MV-4-11 (cell line): Measurements from ENCODE around the gene GPATCH8.

Experiments
- DNase-seq: peaks from one replicate; lab custom pipeline; 2025; lab: John Stamatoyannopoulos, UW

Gene GPATCH8

DNA sequence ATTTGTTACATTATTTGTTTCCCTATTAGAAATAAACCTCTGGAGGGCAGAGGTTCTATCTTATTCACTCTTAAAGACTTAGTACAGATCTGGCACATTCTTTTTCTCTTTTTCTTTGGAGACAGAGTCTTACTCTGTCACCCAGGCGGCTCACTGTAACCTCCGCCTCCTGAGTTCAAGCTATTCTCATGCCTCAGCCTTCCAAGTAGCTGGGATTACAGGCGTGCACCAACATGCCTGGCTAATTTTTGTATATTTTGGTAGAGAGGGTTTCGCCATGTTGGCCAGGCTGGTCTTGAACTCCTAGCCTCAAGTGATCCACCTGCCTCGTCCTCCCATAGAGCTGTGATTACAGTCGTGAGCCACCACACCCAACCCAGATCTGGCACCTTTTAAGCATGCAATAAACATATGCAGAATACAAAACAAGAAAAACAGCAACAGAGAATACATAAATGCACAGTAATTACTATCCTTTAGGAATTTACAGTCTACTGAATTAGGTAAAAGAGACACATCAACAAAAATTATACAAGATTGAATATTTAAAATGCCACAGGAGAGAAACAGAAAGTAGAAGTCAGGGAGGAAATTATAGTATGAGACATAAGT is 52.1 kb downstream of the GPATCH8 start:
- DNase-seq = no peak

DNA sequence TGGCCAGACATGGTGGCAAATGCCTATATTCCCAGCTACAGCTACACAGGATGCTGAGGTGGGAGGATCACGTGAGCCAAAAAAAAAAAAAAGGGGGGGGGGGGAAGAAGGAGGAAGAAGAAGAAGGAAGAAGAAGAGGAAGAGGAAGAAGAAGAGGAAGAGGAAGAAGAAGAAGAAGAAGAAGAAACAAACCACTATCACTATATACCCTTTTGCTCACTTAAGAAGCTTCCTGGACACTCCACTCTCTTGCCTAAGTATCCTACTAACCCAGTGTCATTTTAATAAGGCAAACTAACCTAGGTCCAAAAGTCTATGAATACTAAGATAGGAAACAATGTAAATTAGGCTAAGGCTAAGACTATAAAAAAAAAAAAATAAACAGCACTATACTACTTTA is 54.8 kb downstream of the GPATCH8 start:
- DNase-seq = peak; percentile 4

DNA sequence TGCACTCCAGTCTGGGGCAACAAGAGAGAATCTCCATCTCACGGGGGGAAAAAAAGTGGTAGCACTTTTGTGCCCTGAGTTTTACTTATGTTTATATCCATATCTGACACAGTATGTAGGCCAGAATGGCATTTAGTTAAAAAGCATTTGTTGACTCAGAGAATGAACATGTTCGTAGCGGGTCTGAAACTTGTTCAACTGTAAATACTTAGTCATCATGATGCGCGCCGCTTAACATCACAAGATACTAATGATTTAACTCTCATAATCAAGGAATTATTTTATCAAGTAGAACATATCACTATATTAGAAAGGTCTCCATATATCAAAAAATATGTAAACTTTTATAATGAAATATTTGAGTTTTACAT is 58.5 kb downstream of the GPATCH8 start:
- DNase-seq = no peak

- DNase-seq = no peak
Observed at GRCh38 chr17:44442806-44443205, 60.4 kb downstream of the GPATCH8 start.

DNA sequence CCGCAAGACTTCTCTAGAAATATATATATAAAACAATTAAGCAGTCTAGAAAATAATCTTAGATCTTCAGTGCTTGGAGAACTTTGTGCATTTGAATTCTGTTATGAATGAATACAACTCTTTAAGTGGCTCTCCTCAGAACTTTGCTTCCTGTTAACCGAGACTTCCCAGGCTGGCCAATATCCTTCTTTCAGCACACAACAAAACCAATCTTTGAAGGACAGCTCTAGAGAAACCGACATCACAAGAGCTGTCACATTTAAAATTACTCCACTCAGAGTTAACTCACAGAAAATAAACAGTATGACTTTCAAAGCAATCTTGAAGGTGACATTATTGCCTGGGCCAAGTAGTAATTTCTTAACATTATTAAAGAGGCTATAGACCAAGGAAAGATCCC is 64.0 kb downstream of the GPATCH8 start:
- no peak for DNase-seq

DNA sequence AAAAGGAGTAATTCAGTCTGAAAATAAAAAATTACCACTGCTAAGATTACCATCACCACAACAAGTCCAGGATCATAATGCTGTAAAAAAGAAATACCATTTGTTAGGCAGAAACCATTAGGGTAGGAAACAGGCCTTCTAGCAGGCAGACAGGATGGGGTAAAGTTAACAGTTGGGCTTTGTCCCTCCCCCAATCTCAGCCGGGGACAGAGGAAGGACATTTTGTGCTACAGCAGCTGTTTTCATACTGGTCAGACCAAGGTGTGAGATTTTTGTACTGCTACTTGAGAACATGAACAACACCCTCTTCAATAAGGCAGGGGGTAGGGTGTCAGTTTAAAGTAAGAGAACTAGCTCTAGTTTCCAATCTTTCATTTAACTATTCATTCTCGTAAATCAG is 64.6 kb downstream of the GPATCH8 start:
- DNase-seq = no peak

DNA sequence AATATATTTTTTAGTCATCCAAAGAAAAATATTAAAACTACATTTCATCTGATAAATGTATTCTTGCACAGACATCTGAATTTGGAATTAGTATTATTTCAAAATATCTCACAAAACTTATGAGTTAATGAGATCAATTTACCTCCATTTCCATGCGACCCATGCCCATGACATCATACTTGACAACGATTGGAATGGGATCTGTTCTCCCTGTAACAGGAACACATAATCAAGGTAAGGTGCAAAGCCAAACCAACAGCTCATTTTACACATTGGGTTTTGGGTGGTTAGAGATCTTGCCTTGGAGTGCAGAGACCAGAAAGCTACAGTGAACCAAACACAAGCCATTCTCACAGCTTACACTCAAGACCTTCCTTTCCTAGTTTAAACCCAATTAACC is 66.9 kb downstream of the GPATCH8 start:
- no peak for DNase-seq

DNA sequence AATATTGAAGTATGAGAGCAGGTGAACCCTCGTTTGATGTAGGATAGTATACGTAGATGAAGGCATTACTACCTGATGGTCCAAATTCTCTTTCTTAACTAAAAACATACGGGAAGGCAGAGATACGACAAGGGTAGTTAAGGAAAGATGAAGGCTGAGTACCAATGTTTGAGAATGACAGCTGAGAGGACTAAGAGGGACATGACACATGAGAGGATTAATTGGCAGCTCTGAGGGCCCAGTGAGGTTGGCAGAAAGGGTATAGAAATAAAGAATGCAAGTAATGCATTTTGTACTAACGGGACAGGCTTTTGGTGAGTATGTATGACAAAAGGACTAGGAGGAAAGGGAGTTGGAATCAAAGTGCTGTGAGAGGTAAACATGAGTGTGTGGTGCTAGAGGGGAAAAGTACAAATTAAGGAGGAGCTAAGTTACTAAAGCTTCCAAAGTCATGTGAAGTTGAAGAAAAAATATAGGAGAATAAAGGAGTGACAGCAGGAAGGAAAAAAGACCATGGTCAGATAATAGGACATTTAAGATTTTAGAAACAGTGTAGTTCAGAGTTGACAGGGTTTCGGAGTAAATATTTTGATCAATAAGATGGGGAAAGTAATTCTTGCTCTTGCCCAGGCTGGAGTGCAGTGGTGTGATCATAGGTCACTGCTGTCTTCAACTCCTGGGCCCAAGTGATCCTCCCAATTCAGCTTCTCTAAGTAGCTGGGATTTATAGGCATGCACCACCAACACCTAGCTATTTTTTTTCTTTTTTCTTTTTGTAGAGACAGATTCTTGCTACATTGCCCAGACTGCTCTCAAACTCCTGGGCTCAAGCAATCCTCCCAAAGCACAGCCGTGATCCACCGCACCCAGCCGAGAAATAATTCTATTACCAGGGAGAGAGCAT is 70.7 kb downstream of the GPATCH8 start:
- DNase-seq = no peak

- DNase-seq = no peak
Observed at GRCh38 chr17:44424828-44425461, 78.3 kb downstream of the GPATCH8 start.

- peak; percentile 12 for DNase-seq
Observed at GRCh38 chr17:44417553-44417952, 85.7 kb downstream of the GPATCH8 start.

- DNase-seq = no peak
Observed at GRCh38 chr17:44416558-44417289, 86.5 kb downstream of the GPATCH8 start.

DNA sequence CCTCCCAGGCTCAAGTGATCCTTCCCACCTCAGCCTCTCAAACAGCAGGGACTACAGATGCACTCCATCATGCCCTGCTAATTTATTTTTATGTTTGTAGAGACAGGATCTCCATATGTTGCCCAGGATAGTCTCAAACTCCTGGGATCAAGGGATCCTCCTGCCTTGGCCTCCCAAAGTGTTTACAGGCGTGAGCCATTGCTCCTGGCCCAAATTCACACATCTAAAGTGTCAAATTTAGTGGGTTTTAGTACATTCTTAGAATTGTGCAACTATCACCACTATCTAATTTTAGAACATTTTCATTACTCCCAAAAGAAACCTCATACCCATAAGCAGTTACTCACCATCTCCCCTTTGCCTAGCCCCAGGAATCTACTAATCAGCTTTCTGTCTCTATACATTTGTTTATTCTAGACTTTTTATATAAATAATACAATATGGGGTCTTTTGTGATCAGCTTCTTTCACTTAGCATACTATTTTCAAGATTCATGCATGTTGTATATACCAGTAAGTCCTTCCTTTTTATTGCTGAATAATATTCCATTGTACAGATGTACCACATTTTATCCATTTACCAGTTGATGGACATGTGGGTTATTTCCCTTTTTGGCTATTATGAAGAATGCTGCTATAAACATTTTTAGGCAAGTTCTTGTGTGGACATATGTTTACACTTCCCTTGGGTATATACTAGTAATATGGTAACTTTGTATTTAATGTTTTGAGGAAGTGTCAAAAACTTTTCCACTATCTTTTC is 88.6 kb downstream of the GPATCH8 start:
- DNase-seq = peak; percentile 32

GRCh38 chr17:44409309-44410028 is 93.7 kb downstream of the GPATCH8 start:
- no peak for DNase-seq

DNA sequence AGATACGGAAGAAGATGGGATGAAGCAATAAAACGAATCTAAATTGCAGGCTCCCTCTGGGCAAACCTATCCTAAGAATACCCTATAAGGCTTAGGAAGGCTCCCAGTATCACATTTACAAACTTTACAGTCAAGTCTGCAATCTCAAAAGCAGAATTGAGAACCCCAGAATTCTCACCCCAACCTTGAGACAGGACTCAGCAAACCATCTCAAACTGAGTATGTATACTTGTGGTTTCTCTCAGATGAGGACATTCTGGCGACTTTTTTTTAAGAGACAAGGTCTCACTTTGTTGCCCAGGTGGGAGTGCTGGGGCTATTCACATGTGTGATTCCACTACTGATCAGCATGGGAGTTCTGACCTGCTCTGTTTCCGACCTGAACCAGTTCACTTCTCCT is 94.4 kb downstream of the GPATCH8 start:
- no peak for DNase-seq

- no peak for DNase-seq
Observed at GRCh38 chr17:44402564-44403172, 100.5 kb downstream of the GPATCH8 start.

DNA sequence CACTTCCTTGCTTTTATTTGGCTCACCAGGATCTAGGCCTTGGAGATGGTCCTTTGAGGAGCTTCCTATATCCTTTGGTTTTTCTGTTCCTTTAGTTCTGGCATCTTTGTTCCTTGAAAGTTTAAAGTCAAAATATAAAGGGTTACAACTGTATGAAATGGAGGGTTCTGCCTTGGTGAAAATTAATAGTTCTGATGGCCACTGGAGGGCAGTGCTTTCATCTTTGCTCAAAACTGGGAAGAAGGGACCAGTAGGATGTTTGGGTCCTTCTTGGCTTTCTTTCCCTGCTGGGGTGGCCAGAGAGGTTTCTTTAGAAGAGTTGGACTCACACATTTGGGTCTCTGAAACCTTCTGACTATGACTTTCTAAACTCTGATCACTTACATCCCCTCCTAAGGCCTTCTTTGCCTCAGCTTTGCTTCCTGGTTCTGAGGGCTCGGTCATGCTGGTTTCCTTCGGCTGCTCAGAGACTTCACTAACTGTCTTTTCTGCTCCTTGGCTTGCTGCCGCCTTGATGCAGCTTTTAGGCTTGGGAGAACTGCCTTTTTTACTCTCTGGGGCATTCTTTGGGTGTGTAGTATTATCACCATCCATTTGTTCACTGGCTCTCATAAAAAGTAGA is 102.9 kb downstream of the GPATCH8 start:
- peak; percentile 25 for DNase-seq

DNA sequence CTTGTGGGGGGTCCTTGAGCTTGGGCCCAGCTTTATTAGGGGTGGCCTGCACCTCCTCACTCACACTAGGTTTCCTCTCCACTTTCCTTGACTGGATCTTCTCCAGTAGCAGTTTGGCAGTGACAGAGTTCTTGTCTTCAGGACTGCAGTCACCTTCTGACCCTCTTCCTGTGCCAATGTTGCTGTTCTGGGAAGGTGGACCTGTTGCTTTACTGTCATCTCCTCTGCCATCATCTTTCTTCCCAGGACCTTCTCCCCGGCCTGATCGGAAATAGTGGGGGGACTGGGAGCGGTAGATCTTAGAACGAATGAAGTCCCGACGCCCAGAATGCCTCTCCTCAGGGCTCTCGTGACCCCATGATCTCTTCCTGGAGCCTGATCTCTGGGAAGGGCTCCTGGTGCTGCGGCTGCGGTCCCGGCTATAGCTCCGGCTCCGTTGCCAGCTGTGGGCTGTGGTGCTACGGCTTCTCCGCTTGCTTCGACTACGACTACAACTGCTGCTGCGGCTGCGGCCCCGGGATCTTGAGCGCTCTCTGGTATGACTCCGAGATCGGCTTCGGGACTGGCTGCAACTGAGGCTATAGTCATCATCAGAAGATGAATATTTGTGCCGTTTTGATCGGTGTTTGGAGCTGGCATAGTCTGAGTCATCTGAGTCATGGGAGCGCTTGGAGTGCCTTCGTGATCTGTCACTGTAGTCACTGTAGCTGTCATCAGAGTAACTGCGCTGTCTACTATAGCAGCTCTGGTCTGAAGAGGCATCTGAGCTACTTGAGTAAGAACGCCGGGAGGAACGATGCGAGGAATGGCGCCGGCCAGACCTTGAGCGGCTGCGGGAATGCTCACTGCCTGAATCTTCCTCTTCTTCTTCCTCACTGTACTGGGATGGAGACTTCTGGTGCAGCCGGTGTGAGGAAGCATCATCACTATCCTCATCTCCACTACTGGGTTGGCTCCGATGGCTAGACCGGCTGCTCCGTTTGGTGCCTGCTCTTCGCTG is 104.2 kb downstream of the GPATCH8 start:
- no peak for DNase-seq

- DNase-seq = no peak
Observed at GRCh38 chr17:44397479-44398440, 105.4 kb downstream of the GPATCH8 start.
